K562 (cell line): ENCODE data around the gene TNPO3.

ENCODE experiments used
- EZH2 ChIP-seq: IDR thresholded peaks from 2 replicates; pipeline ENCODE4 v1.6.1; 2012; ENCODE audit warnings: low read depth, mild to moderate bottlenecking, inconsistent platforms, low read length, borderline replicate concordance
- FOXJ3 ChIP-seq: sonication (generic); formaldehyde crosslinking; IDR thresholded peaks from 2 replicates; pipeline ENCODE4 v1.4.0; 2020; ENCODE audit warnings: mild to moderate bottlenecking, missing genetic modification reagents
- JUN ChIP-seq, 2 experiments: sonication (generic) in 1 of 2; formaldehyde crosslinking in 1 of 2; IDR thresholded peaks; 2 replicates each; pipeline versions ENCODE4 v1.6.1 to v1.8.0; 2012 to 2022; ENCODE audit warnings: borderline replicate concordance in 2 of 2, mild to moderate bottlenecking in 2 of 2, improper control_type of control experiment in 1 of 2, low read depth in 1 of 2, low read length in 1 of 2, missing genetic modification reagents in 1 of 2
- SRSF1 ChIP-seq: fragments of 200-400 bp; formaldehyde crosslinking; IDR thresholded peaks from 2 replicates; pipeline ENCODE4 v1.6.1; 2017; ENCODE audit warnings: mild to moderate bottlenecking, low read depth, low read length, moderate library complexity
- ZNF217 ChIP-seq: sonication (generic); formaldehyde crosslinking; IDR thresholded peaks from 2 replicates; pipeline ENCODE4 v1.8.0; 2022; ENCODE audit warnings: mild to moderate bottlenecking, missing genetic modification reagents
- ZNF274 ChIP-seq: IDR thresholded peaks from 2 replicates; pipeline ENCODE4 v1.6.1; 2011; ENCODE audit warnings: low read depth, mild to moderate bottlenecking, low read length, moderate library complexity, borderline replicate concordance
- ZNF583 ChIP-seq: fragments of 250-450 bp; sonication (Bioruptor Pico); IDR thresholded peaks from 2 replicates; pipeline ENCODE4 v1.4.0; 2020
- TF ChIP-seq, protein P1 (sequence below): fragments of 450-650 bp; IDR thresholded peaks from 2 replicates; pipeline ENCODE4 v1.6.1; 2016; ENCODE audit warnings: antibody characterized with exemption

DNA sequence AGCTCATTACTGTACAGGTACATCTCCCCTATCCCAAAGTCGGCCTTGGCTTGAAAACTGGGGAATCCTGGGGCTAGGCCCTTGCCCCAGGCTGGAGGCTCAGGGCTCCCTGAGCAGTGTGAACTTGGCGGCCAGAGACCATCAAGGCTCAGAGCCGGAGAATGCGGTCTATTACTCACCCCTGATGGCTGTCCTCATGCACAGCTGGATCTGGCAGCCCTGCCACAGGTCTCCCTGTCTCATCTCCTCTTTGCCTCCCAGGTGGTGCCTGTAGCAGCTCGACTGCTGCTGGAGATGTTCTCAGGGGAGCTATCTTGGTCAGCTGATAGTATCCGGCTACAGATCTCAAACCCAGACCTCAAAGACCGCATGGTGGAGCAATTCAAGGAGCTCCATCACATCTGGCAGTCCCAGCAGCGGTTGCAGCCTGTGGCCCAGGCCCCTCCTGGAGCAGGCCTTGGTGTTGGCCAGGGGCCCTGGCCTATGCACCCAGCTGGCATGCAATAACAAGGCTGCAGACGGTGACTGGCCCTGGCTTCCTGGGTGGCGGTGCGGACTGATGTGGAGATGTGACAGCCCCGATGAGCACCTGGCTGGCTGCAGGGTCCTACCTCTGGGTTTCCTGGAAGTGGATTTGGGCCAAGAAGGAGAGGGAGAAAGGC lies 106.5 kb downstream of the TNPO3 start:
- TF ChIP-seq EZH2 = no peak
- no peak for TF ChIP-seq JUN (IDR thresholded peaks at IDR 0.05; ENCODE audit: borderline replicate concordance, low read depth, low read length)
- TF ChIP-seq JUN (CRISPR knock-in tag; IDR thresholded peaks at IDR 0.05; ENCODE audit: borderline replicate concordance) = no peak
- TF ChIP-seq FOXJ3 (CRISPR knock-in tag) = no peak
- TF ChIP-seq ZNF583 (CRISPR knock-in tag) = no peak
- TF ChIP-seq SRSF1 = no peak
- TF ChIP-seq, protein P1, sequence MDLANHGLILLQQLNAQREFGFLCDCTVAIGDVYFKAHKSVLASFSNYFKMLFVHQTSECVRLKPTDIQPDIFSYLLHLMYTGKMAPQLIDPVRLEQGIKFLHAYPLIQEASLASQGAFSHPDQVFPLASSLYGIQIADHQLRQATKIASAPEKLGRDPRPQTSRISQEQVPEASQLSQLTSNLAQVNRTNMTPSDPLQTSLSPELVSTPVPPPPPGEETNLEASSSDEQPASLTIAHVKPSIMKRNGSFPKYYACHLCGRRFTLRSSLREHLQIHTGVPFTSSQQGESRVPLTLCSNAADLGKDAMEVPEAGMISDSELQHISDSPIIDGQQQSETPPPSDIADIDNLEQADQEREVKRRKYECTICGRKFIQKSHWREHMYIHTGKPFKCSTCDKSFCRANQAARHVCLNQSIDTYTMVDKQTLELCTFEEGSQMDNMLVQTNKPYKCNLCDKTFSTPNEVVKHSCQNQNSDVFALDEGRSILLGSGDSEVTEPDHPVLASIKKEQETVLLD = no peak
- TF ChIP-seq ZNF217 (CRISPR knock-in tag) = no peak
- no peak for TF ChIP-seq ZNF274
